ENCODE measurements around the gene CCDC88C. TPM values are rescaled to one million over a fixed set of nuclear protein-coding genes. Genes with fewer than 3 reads are reported as not detected.

CCDC88C gene
- total and polyA plus RNA-seq, 2 experiments from 2014 or later = 23.6 to 60.7 TPM

DNA sequence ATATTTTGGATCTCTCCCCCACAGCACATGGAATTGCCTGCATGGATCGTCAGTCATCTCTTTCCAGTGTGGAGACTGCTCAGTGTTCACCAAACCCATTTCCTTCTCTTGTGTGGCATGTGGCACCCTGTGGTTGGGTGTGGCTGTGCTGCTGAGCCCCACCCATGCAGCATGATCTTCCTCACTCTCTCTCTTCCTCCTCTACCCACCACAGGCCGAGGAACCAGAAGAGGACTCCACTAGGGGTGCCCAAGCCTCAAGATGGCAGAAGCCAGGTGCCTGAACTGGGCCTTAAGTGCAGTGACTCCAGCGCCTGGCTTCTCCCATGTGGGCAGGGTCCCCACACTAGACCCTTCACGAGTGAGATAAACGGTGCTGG lies 106.3 kb downstream of the CCDC88C start (continued):
- no peak for TF ChIP-seq NANOG (IDR thresholded peaks at IDR 0.05; ENCODE audit: borderline replicate concordance)
- TF ChIP-seq, protein P1, sequence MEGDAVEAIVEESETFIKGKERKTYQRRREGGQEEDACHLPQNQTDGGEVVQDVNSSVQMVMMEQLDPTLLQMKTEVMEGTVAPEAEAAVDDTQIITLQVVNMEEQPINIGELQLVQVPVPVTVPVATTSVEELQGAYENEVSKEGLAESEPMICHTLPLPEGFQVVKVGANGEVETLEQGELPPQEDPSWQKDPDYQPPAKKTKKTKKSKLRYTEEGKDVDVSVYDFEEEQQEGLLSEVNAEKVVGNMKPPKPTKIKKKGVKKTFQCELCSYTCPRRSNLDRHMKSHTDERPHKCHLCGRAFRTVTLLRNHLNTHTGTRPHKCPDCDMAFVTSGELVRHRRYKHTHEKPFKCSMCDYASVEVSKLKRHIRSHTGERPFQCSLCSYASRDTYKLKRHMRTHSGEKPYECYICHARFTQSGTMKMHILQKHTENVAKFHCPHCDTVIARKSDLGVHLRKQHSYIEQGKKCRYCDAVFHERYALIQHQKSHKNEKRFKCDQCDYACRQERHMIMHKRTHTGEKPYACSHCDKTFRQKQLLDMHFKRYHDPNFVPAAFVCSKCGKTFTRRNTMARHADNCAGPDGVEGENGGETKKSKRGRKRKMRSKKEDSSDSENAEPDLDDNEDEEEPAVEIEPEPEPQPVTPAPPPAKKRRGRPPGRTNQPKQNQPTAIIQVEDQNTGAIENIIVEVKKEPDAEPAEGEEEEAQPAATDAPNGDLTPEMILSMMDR (conservative IDR thresholded peaks at IDR 0.05; ENCODE audit: low read depth in 2 of 2) = no peak

DNA sequence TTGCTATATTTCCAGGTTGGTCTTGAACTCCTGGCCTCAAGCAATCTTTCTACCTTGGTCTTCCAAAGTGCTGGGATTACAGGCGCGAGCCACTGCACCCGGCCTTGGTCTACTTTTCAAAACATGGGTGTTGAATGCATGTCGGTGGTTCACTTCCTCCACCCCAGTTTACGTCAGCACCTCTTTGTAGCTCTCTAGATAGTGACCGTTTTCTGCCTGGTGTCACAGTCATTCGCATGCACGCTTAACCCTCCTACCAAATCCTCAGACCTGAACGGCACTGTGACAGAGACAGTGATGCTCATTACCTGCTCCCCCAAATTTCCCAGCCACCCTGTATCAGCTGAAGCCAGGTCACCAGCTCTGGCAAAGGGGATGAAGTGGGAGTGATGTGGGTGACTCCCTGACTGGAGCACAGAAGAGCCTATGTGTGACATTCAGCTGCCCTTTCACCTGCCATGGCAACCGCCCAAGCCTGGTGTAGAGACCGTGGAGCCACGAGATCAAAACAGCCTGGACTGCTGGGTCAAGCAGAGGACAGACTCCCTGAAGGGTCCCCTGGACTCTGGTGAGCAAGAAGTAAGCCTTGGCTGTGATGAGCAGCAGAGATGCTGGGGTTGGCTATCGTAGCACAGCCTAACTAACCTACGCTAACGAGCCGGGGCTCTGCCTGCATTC lies 106.9 kb downstream of the CCDC88C start:
- no peak for DNase-seq (ENCODE audit: low spot score)
- TF ChIP-seq, protein P1 (conservative IDR thresholded peaks at IDR 0.05; ENCODE audit: low read depth in 2 of 2) = no peak
- Mint-ChIP-seq H3K4me3 (no peak overlapping the region), H3K36me3 (ENCODE audit: low read depth) (peaks cover 90% of the 10 kb centered on the region), H3K9me3 (peaks cover 30% of the 10 kb centered on the region), H3K4me1 (peaks cover 23% of the 10 kb centered on the region), H3K27me3 (ENCODE audit: insufficient read depth, low read depth, poor library complexity) (peaks cover 11% of the 10 kb centered on the region), H3K27ac (no peak overlapping the region)
- no peak overlapping the region for H3K4me2 ChIP-seq
- H3K4me3 ChIP-seq = no peak overlapping the region
- H3K4me1 ChIP-seq (ENCODE audit: insufficient read depth) = peaks cover 9% of the 10 kb centered on the region
- H3K27me3 ChIP-seq (ENCODE audit: insufficient read depth) = no peaks in the 10 kb centered on the region
- peaks cover 31% of the 10 kb centered on the region for H3K36me3 ChIP-seq (ENCODE audit: insufficient read depth)
- H2AFZ ChIP-seq = no peak overlapping the region
- no peaks in the 10 kb centered on the region for H3K9me2 ChIP-seq (ENCODE audit: insufficient read depth)
- no peaks in the 10 kb centered on the region for H3K79me2 ChIP-seq (replicated peaks; ENCODE audit: insufficient read depth)
- H3F3A ChIP-seq (replicated peaks; ENCODE audit: low read depth) = no peaks in the 10 kb centered on the region; the same call in 1 of the 2 replicates
- no peak for ATAC-seq
- H4K20me1 ChIP-seq (replicated peaks; ENCODE audit: insufficient read depth) = no peaks in the 10 kb centered on the region; the same call in 1 of the 2 replicates
- no peak overlapping the region for H3K27ac ChIP-seq (ENCODE audit: low read depth)

DNA sequence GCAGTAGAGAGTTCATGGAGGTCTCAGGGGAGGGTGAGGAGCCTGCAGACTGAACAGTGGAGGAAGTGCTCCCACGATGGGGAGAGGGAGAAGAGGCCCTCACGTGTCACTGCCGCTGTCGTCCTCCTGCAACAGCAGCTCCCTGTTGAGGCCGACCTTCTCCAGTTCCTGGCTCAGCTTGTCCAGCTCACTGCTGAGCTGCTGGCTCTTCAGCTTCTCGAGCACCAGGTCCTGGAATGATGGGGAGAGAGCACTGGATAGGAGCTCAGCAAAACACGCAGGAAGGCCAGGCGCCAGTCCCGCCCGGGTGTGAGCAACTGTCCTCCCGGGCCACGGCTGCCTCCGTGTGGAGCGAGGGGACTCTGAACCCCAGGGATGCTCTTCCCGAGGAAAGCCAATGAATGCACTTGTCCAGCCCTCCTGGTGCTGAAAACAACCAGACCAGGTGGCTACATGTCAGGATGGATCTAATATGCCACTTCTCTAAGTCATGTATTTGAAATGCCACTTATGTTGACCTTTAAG lies 107.8 kb downstream of the CCDC88C start:
- no peak overlapping the region for H3K4me3 ChIP-seq
- H3F3A ChIP-seq (replicated peaks; ENCODE audit: low read depth) = no peaks in the 10 kb centered on the region; the same call in 1 of the 2 replicates
- Mint-ChIP-seq H3K36me3 (ENCODE audit: low read depth) (peaks cover 90% of the 10 kb centered on the region), H3K4me3 (no peak overlapping the region), H3K27me3 (ENCODE audit: insufficient read depth, low read depth, poor library complexity) (peaks cover 13% of the 10 kb centered on the region), H3K27ac (no peak overlapping the region), H3K4me1 (peaks cover 31% of the 10 kb centered on the region), H3K9me3 (peaks cover 21% of the 10 kb centered on the region)
- DNase-seq (ENCODE audit: low spot score) (no peak), ATAC-seq (no peak)
- no peaks in the 10 kb centered on the region for H3K27me3 ChIP-seq (ENCODE audit: insufficient read depth)
- H2AFZ ChIP-seq = no peak overlapping the region
- H3K4me1 ChIP-seq (ENCODE audit: insufficient read depth) = peaks cover 16% of the 10 kb centered on the region
- H3K9me2 ChIP-seq (ENCODE audit: insufficient read depth) = no peaks in the 10 kb centered on the region
- no peaks in the 10 kb centered on the region for H3K79me2 ChIP-seq (replicated peaks; ENCODE audit: insufficient read depth)
- H4K20me1 ChIP-seq (replicated peaks; ENCODE audit: insufficient read depth) = no peaks in the 10 kb centered on the region; the same call in 1 of the 2 replicates
- H3K4me2 ChIP-seq = no peak overlapping the region
- H3K27ac ChIP-seq (ENCODE audit: low read depth) = no peak overlapping the region
- peaks cover 24% of the 10 kb centered on the region for H3K36me3 ChIP-seq (ENCODE audit: insufficient read depth)
- TF ChIP-seq NANOG (IDR thresholded peaks at IDR 0.05; ENCODE audit: borderline replicate concordance) = no peak
- TF ChIP-seq, protein P2, sequence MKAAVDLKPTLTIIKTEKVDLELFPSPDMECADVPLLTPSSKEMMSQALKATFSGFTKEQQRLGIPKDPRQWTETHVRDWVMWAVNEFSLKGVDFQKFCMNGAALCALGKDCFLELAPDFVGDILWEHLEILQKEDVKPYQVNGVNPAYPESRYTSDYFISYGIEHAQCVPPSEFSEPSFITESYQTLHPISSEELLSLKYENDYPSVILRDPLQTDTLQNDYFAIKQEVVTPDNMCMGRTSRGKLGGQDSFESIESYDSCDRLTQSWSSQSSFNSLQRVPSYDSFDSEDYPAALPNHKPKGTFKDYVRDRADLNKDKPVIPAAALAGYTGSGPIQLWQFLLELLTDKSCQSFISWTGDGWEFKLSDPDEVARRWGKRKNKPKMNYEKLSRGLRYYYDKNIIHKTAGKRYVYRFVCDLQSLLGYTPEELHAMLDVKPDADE (IDR thresholded peaks at IDR 0.05) = no peak
- TF ChIP-seq, protein P1 (conservative IDR thresholded peaks at IDR 0.05; ENCODE audit: low read depth in 2 of 2) = no peak
